GM20431 (cell line): ENCODE measurements around the gene HRH2.

ENCODE experiments used
- in situ Hi-C: fragments of 300-500 bp; cut with MseI, MboI; formaldehyde crosslinking; loops from one replicate; pipeline ENCODE4 v1.15.0; 2020; ENCODE audit warnings: low sequenced_read_pairs; ENCODE audit not compliant: unreplicated experiment

The HRH2 gene

DNA sequence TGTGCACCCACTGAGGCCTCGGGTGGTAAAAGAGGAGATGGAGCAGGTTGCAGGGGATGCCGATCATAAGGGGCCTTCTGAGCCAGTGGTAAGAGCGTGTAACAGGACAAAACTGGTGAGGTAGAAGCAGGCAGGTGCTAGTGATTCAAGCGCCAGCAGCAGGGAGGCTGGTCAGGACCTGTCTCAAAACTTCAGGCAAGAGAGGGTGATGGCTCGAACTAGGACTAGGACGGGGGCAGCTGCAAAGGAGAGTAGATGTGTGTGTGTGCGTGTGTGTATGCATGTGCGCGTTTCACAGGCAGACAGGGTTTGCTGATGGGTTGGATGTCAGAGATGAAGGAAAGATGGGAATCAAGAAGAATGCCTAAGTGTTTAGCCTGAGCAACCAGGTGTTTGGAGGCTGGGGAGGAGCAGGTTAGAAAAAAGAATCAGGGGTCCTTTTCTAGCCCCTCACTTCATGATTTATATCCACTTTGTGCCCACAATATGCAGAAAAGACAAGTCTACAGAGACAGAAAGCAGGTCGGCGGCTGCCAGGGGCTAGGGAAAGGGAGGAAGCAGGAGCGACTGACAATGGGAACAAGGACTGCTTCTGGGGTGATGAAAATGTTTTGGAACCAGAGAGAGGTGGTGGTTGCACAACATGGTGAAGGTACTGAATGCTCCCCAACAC is 15.2 kb downstream of the HRH2 start:
- in situ Hi-C loops, result no loop called here

DNA sequence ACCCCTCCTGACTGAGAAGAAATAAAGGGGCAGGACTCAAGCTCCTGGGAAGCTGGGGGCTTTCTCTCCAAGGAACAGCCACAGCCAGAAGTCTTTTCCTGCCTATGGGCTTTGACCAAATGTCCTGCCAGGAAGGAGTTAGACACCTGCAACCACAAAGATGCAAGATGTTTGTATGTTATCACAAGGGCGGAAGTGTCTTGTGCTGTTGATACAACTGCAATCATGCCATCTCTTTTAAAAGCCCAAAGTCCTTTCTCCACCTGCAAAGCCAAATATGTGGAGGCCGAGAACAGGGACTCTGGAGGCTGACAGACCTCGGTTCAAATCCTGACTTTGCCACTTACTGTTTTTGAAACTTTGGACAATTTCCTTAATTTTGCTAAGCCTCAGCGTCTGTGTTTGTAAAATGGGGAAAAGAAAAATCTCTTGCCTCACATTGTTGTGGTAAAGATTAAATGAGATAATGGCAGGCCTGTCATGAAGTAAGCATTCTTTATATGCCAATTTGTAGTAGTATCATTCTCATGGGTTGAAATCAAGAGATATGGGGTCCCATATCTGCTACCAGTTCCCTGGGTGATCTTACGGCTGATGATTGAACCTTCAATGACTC is 17.0 kb downstream of the HRH2 start:
- in situ Hi-C loops, result no loop called here

DNA sequence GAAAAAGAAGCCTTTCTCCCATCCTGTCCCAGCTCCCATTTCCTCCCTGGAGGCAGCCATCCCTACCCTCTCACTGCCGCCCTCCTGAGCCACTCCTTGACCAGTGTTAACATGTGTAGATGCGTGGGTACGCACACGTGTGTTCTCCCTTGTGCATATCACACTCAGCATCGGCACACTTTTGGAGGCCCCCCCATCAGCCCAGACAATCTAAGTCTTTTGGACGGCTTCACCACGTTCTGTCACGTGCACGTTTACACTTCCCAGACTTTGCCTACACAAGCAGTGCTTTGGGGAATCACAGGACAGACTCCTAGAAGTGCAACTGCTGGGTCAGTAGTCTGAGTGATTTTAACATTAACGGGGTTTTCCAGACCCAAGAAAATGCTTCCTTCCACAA is 18.0 kb downstream of the HRH2 start:
- in situ Hi-C loops, result no loop called here

DNA sequence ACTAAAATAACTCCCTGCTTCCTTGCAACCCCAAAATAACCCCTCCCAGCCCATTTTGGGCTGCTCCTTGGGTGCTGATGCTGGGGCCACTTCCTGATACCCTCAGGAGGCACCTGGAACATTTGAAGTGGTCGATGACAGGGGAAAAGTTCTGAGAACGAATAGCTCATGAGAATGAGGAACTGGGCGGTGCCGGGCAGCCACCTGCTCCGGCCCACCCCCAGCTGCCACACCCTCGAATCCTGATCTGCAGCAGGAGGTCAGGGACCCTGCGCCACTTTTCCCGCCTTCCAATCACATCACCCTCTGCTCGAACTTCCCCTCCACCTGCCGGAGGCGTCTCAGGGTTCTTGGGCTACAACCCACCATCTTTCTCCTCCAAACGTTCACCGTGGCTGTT is 19.7 kb downstream of the HRH2 start:
- in situ Hi-C loops, result no loop called here

DNA sequence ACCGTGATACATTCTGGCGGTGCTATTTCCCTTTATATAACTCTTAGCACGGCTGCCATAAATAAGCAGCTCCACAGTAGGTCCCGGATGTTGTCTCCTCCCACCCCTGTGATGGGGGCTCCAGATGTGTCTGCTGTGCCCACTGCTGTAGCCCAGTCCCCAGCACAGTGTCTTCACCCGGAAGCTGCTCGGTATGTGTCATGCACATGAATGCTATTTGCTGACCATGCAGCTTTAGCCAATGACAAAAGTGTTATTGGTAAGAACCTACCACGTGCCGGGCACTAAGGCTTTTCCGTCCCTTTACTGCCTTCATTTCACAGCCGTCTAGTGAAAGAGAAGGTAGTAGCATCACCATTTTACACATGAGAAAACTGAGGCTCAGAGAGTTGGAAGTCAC is 20.2 kb downstream of the HRH2 start:
- in situ Hi-C loops, result no loop called here

DNA sequence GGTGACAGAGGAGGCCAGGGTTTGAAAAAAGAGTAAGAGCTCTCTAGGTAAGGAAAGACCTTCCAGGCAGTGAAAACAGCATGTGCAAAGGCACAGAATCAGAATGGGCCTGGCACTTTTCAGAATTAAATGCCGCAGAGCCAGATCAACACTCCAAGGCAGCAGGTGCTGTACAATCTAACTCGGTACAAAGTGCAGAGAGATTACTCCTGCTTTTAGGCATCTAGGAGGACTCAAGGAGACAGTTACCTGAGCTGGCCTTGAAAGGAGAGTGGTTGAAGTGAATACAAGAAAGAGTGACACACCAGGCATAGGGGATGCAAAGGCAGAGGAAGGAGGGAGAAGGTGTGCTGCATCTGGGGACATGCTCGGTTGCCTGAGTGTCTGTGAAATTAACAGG is 21.5 kb downstream of the HRH2 start:
- in situ Hi-C loops, result no loop called here

DNA sequence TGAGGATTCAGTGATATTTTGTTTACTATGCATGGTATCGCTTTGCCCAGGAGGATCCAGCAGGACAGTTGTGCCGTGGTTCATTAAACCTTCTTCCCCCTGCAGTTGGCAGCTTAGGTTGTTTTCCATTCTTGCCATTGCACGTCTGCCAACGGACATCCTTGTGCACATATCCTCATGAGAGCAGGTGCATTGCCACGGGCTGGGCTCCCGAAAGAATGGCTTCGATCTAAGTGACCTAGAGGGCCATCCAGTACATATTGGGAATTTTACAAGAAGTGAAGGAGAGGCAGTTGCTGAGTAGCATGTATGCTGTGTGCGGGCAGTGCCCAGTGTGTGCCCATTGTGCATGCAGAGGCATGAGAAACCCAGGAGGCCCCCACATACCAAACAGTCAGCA is 22.1 kb downstream of the HRH2 start:
- in situ Hi-C loops, result no loop called here

DNA sequence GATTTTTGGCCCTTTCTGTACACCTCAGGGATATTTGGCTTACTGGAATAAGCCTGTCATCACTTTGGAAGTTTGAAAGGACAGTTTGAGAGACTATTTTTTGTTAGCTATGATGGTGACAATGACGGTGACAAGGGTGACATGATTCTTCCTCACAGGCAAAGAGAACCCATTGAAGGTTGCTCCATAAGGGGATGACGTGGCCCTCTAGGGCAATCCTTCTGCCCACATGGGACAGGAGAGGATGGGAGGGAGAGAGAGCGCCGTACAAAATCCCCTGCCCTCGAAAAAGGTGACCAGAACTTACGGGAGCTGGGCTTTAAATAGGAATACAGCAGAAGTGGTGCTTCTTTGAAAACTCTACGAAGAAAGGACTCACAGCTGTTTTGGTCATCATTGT is 22.6 kb downstream of the HRH2 start:
- in situ Hi-C loops, result no loop called here

DNA sequence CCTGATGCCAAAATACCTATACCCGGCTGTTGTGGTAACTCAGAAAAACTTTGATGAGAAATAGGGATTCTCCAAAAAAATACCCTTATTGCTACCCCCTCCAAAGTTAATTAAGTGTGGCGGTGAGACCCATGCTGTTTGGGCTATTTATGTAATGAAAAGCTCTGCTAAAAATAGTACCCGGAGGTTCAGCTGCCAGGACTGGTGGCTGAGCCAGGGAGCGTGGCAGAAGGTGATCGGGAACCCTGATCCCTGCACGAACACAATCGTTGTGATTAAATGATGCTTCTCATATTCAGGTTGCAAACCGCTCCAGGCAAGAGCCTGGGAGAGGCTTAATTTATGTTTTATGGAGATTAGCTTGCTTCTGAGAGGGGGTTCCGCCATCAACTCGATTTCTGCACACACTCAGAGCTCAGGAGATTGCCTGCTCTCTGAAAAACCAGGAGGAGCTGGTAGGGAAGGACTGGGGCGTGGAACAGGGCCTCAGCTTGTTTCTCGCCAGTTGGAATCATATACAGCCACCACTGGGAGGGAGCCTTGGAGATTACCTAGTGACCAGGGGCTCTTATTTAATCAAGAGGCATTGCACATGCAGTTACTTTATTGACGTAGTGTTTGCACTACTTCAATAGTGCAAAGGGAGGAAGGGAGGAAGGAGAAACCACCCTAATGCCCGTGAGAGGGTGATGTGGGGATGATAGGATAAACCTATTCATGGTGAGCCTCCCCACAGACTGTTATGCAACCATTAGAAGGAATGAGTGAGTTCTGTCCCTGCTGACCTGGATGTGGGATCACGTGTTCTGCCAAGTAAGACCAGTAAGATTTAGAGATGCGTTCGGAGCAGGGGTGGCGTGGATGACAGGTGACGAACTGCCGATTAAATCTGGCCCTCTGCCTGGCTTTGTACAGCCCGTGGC is 23.4 kb downstream of the HRH2 start:
- in situ Hi-C loops, result no loop called here

DNA sequence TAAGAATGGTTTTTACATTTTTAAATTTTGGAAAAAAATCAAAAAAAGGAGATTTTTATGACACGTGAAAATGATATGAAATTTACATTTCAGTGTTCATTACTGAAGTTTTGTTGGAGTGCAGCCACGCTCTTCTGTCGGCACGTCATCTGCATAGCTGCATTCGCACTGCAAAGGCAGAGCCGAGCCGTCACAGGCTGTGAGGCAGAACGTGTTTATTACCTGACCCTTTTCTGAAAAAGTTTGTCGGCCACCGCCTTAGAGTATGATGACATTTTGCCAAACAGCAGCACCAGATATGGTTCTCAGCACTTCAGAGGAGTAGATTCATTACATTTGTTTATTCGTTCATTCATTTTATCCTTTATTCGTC is 24.1 kb downstream of the HRH2 start:
- in situ Hi-C loops, result no loop called here

DNA sequence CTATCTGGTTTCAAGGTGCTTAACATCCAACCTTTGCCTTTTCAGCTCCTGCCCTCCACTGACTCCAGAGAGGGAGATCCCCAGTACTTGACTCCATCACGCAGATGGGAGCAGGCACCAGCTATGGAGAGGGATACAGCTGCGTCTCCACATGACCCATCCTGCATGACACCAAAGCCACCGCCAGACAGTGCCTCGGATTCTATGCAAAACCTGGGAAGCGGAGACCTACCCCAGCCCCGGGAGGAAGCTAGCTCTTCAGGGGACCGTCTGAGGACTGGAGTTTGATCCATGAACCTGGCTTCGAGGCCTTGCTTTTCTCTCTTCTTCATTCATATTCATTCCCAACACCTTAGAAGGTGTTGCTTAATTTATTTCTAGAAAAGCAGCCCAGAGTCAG is 24.8 kb downstream of the HRH2 start:
- in situ Hi-C loops, result no loop called here

DNA sequence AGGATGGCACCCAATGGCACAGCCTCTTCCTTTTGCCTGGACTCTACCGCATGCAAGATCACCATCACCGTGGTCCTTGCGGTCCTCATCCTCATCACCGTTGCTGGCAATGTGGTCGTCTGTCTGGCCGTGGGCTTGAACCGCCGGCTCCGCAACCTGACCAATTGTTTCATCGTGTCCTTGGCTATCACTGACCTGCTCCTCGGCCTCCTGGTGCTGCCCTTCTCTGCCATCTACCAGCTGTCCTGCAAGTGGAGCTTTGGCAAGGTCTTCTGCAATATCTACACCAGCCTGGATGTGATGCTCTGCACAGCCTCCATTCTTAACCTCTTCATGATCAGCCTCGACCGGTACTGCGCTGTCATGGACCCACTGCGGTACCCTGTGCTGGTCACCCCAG is 25.4 kb downstream of the HRH2 start:
- in situ Hi-C loops, result no loop called here

DNA sequence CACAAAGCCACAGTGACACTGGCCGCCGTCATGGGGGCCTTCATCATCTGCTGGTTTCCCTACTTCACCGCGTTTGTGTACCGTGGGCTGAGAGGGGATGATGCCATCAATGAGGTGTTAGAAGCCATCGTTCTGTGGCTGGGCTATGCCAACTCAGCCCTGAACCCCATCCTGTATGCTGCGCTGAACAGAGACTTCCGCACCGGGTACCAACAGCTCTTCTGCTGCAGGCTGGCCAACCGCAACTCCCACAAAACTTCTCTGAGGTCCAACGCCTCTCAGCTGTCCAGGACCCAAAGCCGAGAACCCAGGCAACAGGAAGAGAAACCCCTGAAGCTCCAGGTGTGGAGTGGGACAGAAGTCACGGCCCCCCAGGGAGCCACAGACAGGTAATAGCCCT is 26.1 kb downstream of the HRH2 start:
- in situ Hi-C loops, result no loop called here

DNA sequence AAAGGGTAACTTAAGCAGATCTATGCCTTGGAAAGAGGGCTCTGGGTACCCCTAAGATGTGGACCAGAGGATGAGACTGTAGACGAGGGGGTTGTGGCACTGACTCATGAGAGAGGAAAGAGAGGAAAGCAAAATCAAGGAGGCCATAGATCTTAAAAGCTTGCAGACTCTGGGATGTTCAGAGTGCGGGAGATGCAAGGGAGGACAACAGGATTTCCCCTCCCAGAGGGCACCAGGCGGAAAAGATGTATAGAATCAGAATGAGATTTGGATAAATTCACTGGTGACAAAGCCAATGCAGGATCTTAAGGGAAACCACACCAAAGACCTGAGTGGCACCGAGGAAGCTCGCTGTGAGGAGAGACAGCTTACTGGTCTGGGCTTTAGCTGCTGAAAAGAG is 27.1 kb downstream of the HRH2 start:
- in situ Hi-C loops, result no loop called here

DNA sequence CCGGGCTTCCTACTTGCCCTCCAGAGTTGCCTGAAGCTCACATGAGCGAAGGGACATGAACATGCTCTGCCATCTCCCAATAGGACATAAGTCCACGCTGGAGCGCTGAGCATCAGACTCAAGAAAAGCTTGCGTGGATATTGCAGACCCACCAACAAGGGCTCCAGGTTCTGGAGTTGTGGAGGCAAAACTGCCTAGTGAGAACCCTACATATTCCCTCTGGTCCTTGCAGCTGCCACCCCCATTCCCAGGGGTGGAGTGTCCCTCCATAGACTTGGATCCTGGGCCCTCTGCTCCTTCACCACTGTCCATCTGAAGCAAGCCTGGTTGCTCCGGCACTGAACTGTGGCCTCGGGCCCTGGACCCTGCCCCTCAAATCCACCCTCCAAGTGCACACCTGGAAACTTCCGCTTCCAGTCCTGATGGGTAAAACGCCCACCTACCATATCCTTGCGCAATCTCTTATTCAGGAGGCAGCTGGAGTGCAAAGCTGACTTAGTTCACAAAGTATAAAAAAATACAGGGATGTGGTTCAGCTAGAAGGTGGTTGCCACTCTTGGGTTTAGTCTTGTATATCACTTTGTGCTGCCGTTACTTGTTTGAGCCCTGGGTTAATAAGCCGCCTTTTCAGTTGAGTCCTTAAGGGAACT is 28.0 kb downstream of the HRH2 start:
- in situ Hi-C loops, result no loop called here

DNA sequence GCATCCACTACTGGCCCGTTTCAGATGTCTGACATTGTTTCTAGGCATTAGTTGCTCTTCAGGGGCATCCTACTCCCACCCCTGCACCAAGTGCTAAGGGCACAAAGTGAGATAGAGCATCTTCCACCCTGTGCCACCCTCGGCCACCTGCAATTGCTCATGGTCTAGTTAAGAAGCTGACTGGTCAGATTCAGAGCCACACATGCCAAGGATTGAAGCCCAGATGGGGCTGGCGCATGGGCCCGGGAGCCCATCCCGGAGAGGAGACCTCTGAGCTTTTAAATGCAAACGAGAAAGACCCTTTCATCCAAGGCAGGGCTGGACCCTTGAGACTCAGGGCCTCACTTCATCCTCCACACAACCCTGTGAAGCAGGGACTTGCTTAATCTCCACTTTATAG is 28.5 kb downstream of the HRH2 start:
- in situ Hi-C loops, result no loop called here

DNA sequence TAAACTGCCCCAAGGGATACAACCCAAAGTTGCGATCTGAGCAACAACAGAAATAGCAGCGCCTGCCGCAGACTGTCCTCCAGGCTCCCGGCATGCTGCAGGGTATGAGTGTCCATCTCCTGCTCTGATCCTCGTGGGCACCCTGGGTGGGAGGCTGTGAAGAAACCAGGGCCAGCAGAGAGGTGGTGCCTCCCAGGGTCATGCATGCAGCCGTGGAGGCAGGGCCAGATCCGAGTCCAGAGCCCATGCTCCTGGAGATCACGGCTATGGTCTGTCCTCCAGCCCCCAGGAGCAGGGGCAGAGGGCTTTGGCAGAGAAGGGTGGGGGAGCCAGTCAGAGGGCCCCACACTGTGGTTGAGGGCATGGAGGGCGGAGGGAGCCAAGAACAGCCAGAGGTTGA is 29.0 kb downstream of the HRH2 start:
- in situ Hi-C loops, result no loop called here

DNA sequence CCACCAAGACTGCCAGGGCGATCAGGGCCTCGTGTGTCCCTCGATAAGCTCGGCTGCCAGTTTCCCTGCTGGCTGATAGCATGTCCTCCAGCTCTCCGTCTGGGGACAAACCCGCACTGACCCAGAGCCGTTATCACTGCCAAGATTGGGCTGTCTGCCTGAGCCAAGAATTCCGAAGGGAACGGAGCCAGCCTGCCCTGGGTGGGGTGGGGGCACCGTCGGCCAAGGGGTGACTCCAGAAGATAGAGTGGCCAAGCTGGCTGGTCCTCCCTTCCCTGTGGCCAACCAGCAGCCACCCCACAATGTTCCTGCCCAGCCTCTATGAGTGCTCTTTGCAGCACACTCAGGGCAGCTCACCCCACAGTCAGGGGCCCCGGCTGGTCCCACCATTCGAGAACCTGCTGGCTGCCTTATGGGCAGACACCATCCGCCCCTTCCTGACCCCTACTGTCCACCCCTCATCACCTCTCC is 29.4 kb downstream of the HRH2 start:
- in situ Hi-C loops, result no loop called here

DNA sequence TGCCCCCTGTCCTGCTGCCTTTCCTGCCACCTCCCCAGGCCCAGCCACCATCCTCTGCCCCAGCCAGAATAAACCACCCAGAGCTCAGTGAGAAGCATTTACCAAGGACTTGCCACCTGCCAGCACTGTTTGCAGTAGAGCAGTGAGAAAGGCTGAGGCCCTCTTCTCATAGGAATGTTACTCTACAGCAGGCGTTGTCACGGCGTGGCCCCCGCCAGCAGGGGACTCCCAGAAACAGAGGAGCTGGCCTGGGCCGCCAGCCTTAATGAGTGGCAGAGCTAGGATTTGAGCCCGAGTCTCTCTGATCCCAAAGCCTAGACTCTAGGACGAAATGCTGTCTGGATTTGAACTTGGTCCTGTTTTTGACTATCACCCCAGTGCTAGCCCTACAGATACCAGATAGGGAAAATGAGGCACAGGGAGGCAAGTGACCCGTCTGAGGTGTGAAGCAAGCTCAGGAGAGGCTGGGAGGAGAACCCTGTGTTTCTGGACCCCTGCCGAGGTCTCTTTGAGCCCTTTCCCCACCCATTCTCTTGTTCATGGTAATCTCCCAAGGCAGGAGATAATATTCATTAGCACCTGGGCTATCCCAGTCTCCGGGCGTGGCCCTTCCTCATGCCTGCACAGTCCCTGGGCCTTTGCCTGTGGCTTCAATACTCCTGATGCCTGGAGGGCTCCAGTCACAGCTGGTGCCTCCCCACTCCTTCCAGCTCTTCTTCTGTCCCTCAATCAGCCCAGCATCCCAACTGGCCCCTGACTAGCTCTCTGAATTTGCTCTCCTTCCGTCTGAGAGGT is 30.7 kb downstream of the HRH2 start:
- in situ Hi-C loops, result no loop called here
